HepG2 (cell line): ENCODE data around the gene NHERF2. TPM values are rescaled to one million over a fixed set of nuclear protein-coding genes. Genes with fewer than 3 reads are reported as not detected.

Experiments
- ATM ChIP-seq: fragments of 450-650 bp; IDR thresholded peaks from 2 replicates; pipeline ENCODE4 v1.7.1; 2017; ENCODE audit warnings: mild to moderate bottlenecking, borderline replicate concordance
- CREB1 ChIP-seq, 2 experiments: fragments of 450-650 bp in 1 of 2; IDR thresholded peaks; 2 replicates each; pipeline ENCODE4 v1.6.1; 2016 to 2017; ENCODE audit warnings: control low read depth in 1 of 2, mild to moderate bottlenecking in 1 of 2, missing compliant biosample characterization in 1 of 2, missing genetic modification characterization in 1 of 2
- DPF2 ChIP-seq: sonication (generic); formaldehyde crosslinking; IDR thresholded peaks from 2 replicates; pipeline ENCODE4 v1.4.0; 2020; ENCODE audit warnings: mild to moderate bottlenecking, low read depth, missing genetic modification reagents, borderline replicate concordance
- HCFC1 ChIP-seq: fragments of 150-350 bp; IDR thresholded peaks from 2 replicates; pipeline ENCODE4 v1.6.1; 2014; ENCODE audit warnings: low read depth, low read length
- HOXA5 ChIP-seq: sonication (generic); formaldehyde crosslinking; IDR thresholded peaks from 2 replicates; pipeline ENCODE4 v1.4.0; 2020; ENCODE audit warnings: missing genetic modification reagents
- KDM2A ChIP-seq: sonication (generic); formaldehyde crosslinking; IDR thresholded peaks from 2 replicates; pipeline ENCODE4 v1.4.0; 2020; ENCODE audit warnings: low read depth, missing genetic modification reagents, borderline replicate concordance
- KDM3A ChIP-seq: IDR thresholded peaks from 2 replicates; pipeline ENCODE4 v1.6.1; 2018; ENCODE audit warnings: low read depth, missing compliant biosample characterization
- KDM4B ChIP-seq: sonication (generic); formaldehyde crosslinking; IDR thresholded peaks from 2 replicates; pipeline ENCODE4 v1.4.0; 2020; ENCODE audit warnings: missing genetic modification reagents
- KMT2B ChIP-seq: IDR thresholded peaks from 2 replicates; pipeline ENCODE4 v1.6.1; 2016; ENCODE audit warnings: missing genetic modification reagents, missing compliant biosample characterization
- MED13 ChIP-seq: sonication (generic); formaldehyde crosslinking; IDR thresholded peaks from 2 replicates; pipeline ENCODE4 v1.5.0; 2020; ENCODE audit warnings: missing genetic modification reagents
- PRPF4 ChIP-seq: fragments of 200-400 bp; formaldehyde crosslinking; IDR thresholded peaks from 2 replicates; pipeline ENCODE4 v1.6.1; 2016; ENCODE audit warnings: low read length, low read depth; ENCODE audit not compliant: poor library complexity, severe bottlenecking
- SRSF9 ChIP-seq: fragments of 200-400 bp; formaldehyde crosslinking; IDR thresholded peaks from 2 replicates; pipeline ENCODE4 v1.6.1; 2018; ENCODE audit warnings: borderline replicate concordance, mild to moderate bottlenecking, low read depth, low read length; ENCODE audit not compliant: insufficient read depth, poor library complexity, severe bottlenecking
- TBX3 ChIP-seq: fragments of 450-650 bp; IDR thresholded peaks from 2 replicates; pipeline ENCODE4 v1.6.1; 2017; ENCODE audit warnings: antibody characterized with exemption, mild to moderate bottlenecking, inconsistent platforms, borderline replicate concordance
- TCF7 ChIP-seq: sonication (generic); IDR thresholded peaks from 2 replicates; pipeline ENCODE4 v1.6.1; 2016; ENCODE audit warnings: antibody characterized with exemption, low read depth
- TP53 ChIP-seq: sonication (generic); formaldehyde crosslinking; conservative IDR thresholded peaks from 2 replicates; pipeline ENCODE4 v1.4.0; 2020; ENCODE audit warnings: missing genetic modification reagents
- YY1 ChIP-seq: IDR thresholded peaks from 2 replicates; pipeline ENCODE4 v1.6.1; 2011; ENCODE audit warnings: low read length, low read depth, moderate library complexity, mild to moderate bottlenecking; ENCODE audit not compliant: insufficient read depth, insufficient replicate concordance
- ZFP36L1 ChIP-seq: sonication (generic); formaldehyde crosslinking; IDR thresholded peaks from 2 replicates; pipeline ENCODE4 v1.8.0; 2022; ENCODE audit warnings: mild to moderate bottlenecking, missing genetic modification reagents, moderate library complexity
- ZNF235 ChIP-seq: sonication (generic); formaldehyde crosslinking; IDR thresholded peaks from 2 replicates; pipeline ENCODE4 v1.8.1; 2023; ENCODE audit warnings: mild to moderate bottlenecking, missing genetic modification reagents, borderline replicate concordance
- ZNF296 ChIP-seq: sonication (generic); formaldehyde crosslinking; conservative IDR thresholded peaks from 2 replicates; pipeline ENCODE4 v1.5.0; 2020; ENCODE audit warnings: mild to moderate bottlenecking, missing genetic modification reagents
- ZNF367 ChIP-seq: sonication (generic); formaldehyde crosslinking; IDR thresholded peaks from 2 replicates; pipeline ENCODE4 v1.4.0; 2020; ENCODE audit warnings: missing genetic modification reagents, borderline replicate concordance
- ZNF468 ChIP-seq: sonication (generic); formaldehyde crosslinking; IDR thresholded peaks from 2 replicates; pipeline ENCODE4 v1.8.0; 2022; ENCODE audit warnings: mild to moderate bottlenecking, moderate library complexity, missing genetic modification reagents
- ZNF549 ChIP-seq: sonication (generic); formaldehyde crosslinking; IDR thresholded peaks from 2 replicates; pipeline ENCODE4 v1.5.0; 2020; ENCODE audit warnings: missing genetic modification reagents
- ZNF782 ChIP-seq: sonication (generic); formaldehyde crosslinking; IDR thresholded peaks from 2 replicates; pipeline ENCODE4 v1.4.0; 2020; ENCODE audit warnings: missing genetic modification reagents, mild to moderate bottlenecking, borderline replicate concordance
- ZNF788 ChIP-seq: sonication (generic); formaldehyde crosslinking; IDR thresholded peaks from 2 replicates; pipeline ENCODE4 v1.5.0; 2020; ENCODE audit warnings: mild to moderate bottlenecking, missing genetic modification reagents, borderline replicate concordance
- ZSCAN25 ChIP-seq: sonication (generic); formaldehyde crosslinking; IDR thresholded peaks from 2 replicates; pipeline ENCODE4 v1.8.0; 2022; ENCODE audit warnings: mild to moderate bottlenecking, missing genetic modification reagents
- polyA plus RNA-seq, 8 experiments: library from polyadenylated mRNA; depleted of rRNA in 3 of 8; stranded (reverse) in 7 of 8; unstranded in 1 of 8; fragments of >200 nt; fragmentation: Illumina TruSeq in 4 of 8; extraction: Trizol in 4 of 8; gene quantifications; 2 replicates each; pipeline versions ENCODE4 v1.2.1 to v1.2.3, GENCODE V29; 2011 to 2016; ENCODE audit warnings: low read depth in 4 of 8, missing spikeins in 1 of 8, mixed read lengths in 1 of 8; ENCODE audit not compliant: insufficient read depth in 1 of 8
- total RNA-seq, 5 experiments: library from RNA; depleted of rRNA; stranded (reverse); fragments of >200 nt; fragmentation: Illumina TruSeq; extraction: Trizol; gene quantifications; 2 replicates each; pipeline ENCODE4 v1.2.3, GENCODE V29; 2016; ENCODE audit warnings: low read depth in 1 of 5
- TF ChIP-seq, protein P1 (sequence below): sonication (generic); formaldehyde crosslinking; IDR thresholded peaks from 2 replicates; pipeline ENCODE4 v1.4.0; 2020; ENCODE audit warnings: missing genetic modification reagents, borderline replicate concordance
- TF ChIP-seq, protein P2 (sequence below): sonication (generic); formaldehyde crosslinking; IDR thresholded peaks from 2 replicates; pipeline ENCODE4 v1.5.1; 2020; ENCODE audit warnings: missing genetic modification reagents, mild to moderate bottlenecking, borderline replicate concordance

NHERF2 gene
- total and polyA plus RNA-seq, 2 of the 13 experiments (the other 11 are each of a cell fraction or from before 2014, with no cell fraction given) = 23.7 to 39.3 TPM

DNA sequence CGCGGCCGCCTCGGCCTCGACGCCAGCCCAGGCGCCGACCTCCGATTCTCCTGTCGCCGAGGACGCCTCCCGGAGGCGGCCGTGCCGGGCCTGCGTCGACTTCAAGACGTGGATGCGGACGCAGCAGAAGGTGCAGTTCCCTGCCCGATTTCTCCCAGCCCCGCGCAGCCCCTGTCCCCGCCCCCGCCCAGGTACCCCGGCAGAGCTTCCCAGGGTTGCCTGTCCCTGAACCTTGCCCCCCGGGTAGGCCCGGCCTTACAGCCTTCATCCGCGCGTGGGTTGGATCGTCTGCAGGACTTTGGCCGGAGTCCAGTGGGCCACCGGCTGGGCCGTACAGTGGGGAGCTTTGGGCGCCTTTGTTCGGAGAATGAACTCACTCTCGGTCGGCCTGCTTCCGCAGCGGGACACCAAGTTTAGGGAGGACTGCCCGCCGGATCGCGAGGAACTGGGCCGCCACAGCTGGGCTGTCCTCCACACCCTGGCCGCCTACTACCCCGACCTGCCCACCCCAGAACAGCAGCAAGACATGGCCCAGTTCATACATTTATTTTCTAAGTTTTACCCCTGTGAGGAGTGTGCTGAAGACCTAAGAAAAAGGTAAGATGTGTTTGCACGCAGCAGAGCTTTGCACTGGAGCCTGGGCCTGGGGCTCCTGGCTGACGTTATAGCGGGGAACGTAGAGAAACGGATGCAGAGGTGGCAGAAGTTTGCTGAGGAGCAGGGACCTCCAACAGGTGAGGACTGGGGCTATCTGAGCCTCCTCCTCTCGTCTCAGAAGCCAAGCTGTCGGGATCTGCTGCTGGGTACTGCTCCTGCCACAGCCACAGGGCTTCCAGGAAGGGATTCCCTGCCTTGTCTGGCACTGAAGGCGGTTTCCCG lies 42.1 kb upstream of the NHERF2 start (continued):
- TF ChIP-seq ZNF468 (CRISPR knock-in tag) (no peak), ZNF782 (CRISPR knock-in tag) (no peak), ZFP36L1 (CRISPR knock-in tag) (no peak), HCFC1 (no peak), KDM2A (CRISPR knock-in tag) (no peak), ZNF549 (CRISPR knock-in tag) (no peak), ATM (no peak), MED13 (CRISPR knock-in tag) (no peak), KMT2B (no peak), PRPF4 (no peak), CREB1 (IDR thresholded peaks at IDR 0.05) (no peak), CREB1 (CRISPR knock-in tag; IDR thresholded peaks at IDR 0.05) (no peak), YY1 (no peak), ZNF296 (CRISPR knock-in tag) (no peak), SRSF9 (no peak), KDM4B (no peak), ZSCAN25 (no peak), KDM3A (CRISPR knock-in tag) (no peak), TCF7 (no peak), TBX3 (no peak), ZNF367 (CRISPR knock-in tag) (no peak), TP53 (CRISPR knock-in tag) (no peak), HOXA5 (CRISPR knock-in tag) (no peak), DPF2 (CRISPR knock-in tag) (no peak), ZNF788 (no peak; the same call in 1 of the 2 replicates), ZNF235 (CRISPR knock-in tag) (0 out of 2 replicates have a peak, but pooled peaks have one; percentile 67)
- TF ChIP-seq, protein P1, sequence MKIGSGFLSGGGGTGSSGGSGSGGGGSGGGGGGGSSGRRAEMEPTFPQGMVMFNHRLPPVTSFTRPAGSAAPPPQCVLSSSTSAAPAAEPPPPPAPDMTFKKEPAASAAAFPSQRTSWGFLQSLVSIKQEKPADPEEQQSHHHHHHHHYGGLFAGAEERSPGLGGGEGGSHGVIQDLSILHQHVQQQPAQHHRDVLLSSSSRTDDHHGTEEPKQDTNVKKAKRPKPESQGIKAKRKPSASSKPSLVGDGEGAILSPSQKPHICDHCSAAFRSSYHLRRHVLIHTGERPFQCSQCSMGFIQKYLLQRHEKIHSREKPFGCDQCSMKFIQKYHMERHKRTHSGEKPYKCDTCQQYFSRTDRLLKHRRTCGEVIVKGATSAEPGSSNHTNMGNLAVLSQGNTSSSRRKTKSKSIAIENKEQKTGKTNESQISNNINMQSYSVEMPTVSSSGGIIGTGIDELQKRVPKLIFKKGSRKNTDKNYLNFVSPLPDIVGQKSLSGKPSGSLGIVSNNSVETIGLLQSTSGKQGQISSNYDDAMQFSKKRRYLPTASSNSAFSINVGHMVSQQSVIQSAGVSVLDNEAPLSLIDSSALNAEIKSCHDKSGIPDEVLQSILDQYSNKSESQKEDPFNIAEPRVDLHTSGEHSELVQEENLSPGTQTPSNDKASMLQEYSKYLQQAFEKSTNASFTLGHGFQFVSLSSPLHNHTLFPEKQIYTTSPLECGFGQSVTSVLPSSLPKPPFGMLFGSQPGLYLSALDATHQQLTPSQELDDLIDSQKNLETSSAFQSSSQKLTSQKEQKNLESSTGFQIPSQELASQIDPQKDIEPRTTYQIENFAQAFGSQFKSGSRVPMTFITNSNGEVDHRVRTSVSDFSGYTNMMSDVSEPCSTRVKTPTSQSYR (CRISPR knock-in tag) = no peak
- TF ChIP-seq, protein P2, sequence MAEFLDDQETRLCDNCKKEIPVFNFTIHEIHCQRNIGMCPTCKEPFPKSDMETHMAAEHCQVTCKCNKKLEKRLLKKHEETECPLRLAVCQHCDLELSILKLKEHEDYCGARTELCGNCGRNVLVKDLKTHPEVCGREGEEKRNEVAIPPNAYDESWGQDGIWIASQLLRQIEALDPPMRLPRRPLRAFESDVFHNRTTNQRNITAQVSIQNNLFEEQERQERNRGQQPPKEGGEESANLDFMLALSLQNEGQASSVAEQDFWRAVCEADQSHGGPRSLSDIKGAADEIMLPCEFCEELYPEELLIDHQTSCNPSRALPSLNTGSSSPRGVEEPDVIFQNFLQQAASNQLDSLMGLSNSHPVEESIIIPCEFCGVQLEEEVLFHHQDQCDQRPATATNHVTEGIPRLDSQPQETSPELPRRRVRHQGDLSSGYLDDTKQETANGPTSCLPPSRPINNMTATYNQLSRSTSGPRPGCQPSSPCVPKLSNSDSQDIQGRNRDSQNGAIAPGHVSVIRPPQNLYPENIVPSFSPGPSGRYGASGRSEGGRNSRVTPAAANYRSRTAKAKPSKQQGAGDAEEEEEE = no peak
